HepG2 (cell line): Measurements from ENCODE around the gene FAM83C. TPM values are rescaled to one million over a fixed set of nuclear protein-coding genes. Genes with fewer than 3 reads are reported as not detected.

ENCODE experiments used
- ARNT2 ChIP-seq: sonication (generic); formaldehyde crosslinking; IDR thresholded peaks from 2 replicates; pipeline ENCODE4 v1.8.0; 2022; ENCODE audit warnings: mild to moderate bottlenecking, low read depth, missing genetic modification reagents, moderate library complexity
- ATF1 ChIP-seq: IDR thresholded peaks from 2 replicates; pipeline ENCODE4 v1.6.1; 2016; ENCODE audit warnings: mild to moderate bottlenecking, control low read depth
- JUND ChIP-seq: sonication (generic); formaldehyde crosslinking; IDR thresholded peaks from 2 replicates; pipeline ENCODE4 v1.8.0; 2022; ENCODE audit warnings: mild to moderate bottlenecking, missing genetic modification reagents
- U2AF1 ChIP-seq: fragments of 200-400 bp; formaldehyde crosslinking; optimal IDR thresholded peaks from 2 replicates; pipeline ENCODE3; 2017; ENCODE audit warnings: mild to moderate bottlenecking, low read depth, low read length
- ZNF850 ChIP-seq: sonication (generic); formaldehyde crosslinking; conservative IDR thresholded peaks from 2 replicates; pipeline ENCODE4 v1.9.0; 2021; ENCODE audit warnings: mild to moderate bottlenecking, missing genetic modification reagents
- ZNF879 ChIP-seq: sonication (generic); formaldehyde crosslinking; IDR thresholded peaks from 2 replicates; pipeline ENCODE4 v1.8.1; 2023; ENCODE audit warnings: missing genetic modification reagents
- ZSCAN22 ChIP-seq: sonication (generic); formaldehyde crosslinking; IDR thresholded peaks from 2 replicates; pipeline ENCODE4 v1.4.0; 2020; ENCODE audit warnings: mild to moderate bottlenecking, missing genetic modification reagents
- polyA plus RNA-seq, 8 experiments: library from polyadenylated mRNA; depleted of rRNA in 3 of 8; stranded (reverse) in 7 of 8; unstranded in 1 of 8; fragments of >200 nt; fragmentation: Illumina TruSeq in 4 of 8; extraction: Trizol in 4 of 8; gene quantifications; 2 replicates each; pipeline versions ENCODE4 v1.2.1 to v1.2.3, GENCODE V29; 2011 to 2016; ENCODE audit warnings: low read depth in 4 of 8, missing spikeins in 1 of 8, mixed read lengths in 1 of 8; ENCODE audit not compliant: insufficient read depth in 1 of 8
- total RNA-seq, 5 experiments: library from RNA; depleted of rRNA; stranded (reverse); fragments of >200 nt; fragmentation: Illumina TruSeq; extraction: Trizol; gene quantifications; 2 replicates each; pipeline ENCODE4 v1.2.3, GENCODE V29; 2016; ENCODE audit warnings: low read depth in 1 of 5
- TF ChIP-seq, protein P1 (sequence below): sonication (generic); formaldehyde crosslinking; IDR thresholded peaks from 2 replicates; pipeline ENCODE4 v1.9.0; 2021; ENCODE audit warnings: missing genetic modification reagents, borderline replicate concordance
- TF ChIP-seq, protein P2 (sequence below): sonication (generic); formaldehyde crosslinking; IDR thresholded peaks from 2 replicates; pipeline ENCODE4 v1.5.1; 2020; ENCODE audit warnings: mild to moderate bottlenecking, missing genetic modification reagents, moderate library complexity
- TF ChIP-seq, protein P3 (sequence below): sonication (generic); formaldehyde crosslinking; IDR thresholded peaks from 2 replicates; pipeline ENCODE4 v1.5.0; 2020; ENCODE audit warnings: mild to moderate bottlenecking, low read depth, missing genetic modification reagents, borderline replicate concordance
- TF ChIP-seq, protein P4 (sequence below): sonication (generic); formaldehyde crosslinking; IDR thresholded peaks from 2 replicates; pipeline ENCODE4 v1.4.0; 2020; ENCODE audit warnings: missing genetic modification reagents
- TF ChIP-seq, protein P5 (sequence below): sonication (generic); formaldehyde crosslinking; IDR thresholded peaks from 2 replicates; pipeline ENCODE4 v1.4.0; 2020; ENCODE audit warnings: missing genetic modification reagents, borderline replicate concordance

FAM83C gene
- total and polyA plus RNA-seq, 2 of the 13 experiments (the other 11 are each of a cell fraction or from before 2014, with no cell fraction given), result 0.04 TPM; not detected in 1

DNA sequence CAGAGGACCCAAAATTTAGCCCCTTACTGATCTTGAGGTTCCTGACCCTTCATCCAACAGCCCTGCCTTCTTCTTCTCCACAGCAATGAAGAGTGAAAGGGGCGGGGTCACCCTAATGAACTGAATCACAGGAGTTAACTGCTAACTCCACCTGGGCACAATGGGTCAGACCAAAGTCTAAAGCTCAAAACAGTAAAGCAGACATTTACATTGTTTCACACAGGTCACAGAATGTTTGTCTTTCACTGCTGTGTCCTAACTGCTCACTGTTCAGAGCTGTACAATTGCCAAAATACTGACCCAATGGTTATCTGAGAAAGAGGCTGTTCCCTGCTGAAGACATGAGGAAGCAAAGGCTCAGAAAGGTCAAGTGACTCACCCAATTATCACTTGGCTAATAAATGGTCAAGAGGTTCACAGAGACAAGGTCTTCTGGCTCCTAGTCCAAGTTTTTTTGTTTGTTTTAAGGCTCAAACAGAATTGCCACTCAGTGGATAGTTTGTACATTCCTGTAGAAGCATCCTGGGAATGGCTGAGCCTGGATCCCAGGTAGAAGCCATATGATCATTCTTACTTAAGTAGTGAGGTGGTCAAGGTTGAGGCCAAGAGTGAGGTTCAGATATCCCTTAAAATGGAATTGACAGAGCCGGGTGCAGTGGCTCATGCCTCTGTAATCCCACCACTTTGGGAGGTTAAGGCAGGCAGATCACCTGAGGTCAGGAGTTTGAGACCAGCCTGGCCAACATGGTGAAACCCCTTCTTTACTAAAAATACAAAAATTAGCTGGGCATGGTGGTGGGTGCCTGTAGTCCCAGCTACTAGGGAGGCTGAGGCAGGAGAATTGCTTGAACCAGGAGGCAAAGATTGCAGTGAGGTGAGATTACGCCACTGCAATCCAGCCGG, 35.1 kb upstream of the FAM83C start (continued):
- TF ChIP-seq, protein P1, sequence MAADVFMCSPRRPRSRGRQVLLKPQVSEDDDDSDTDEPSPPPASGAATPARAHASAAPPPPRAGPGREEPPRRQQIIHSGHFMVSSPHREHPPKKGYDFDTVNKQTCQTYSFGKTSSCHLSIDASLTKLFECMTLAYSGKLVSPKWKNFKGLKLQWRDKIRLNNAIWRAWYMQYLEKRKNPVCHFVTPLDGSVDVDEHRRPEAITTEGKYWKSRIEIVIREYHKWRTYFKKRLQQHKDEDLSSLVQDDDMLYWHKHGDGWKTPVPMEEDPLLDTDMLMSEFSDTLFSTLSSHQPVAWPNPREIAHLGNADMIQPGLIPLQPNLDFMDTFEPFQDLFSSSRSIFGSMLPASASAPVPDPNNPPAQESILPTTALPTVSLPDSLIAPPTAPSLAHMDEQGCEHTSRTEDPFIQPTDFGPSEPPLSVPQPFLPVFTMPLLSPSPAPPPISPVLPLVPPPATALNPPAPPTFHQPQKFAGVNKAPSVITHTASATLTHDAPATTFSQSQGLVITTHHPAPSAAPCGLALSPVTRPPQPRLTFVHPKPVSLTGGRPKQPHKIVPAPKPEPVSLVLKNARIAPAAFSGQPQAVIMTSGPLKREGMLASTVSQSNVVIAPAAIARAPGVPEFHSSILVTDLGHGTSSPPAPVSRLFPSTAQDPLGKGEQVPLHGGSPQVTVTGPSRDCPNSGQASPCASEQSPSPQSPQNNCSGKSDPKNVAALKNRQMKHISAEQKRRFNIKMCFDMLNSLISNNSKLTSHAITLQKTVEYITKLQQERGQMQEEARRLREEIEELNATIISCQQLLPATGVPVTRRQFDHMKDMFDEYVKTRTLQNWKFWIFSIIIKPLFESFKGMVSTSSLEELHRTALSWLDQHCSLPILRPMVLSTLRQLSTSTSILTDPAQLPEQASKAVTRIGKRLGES (CRISPR knock-in tag), result 0 out of 2 replicates have a peak, but pooled peaks have one; percentile 26
- TF ChIP-seq JUND (CRISPR knock-in tag), result peak; percentile 97
- TF ChIP-seq ZSCAN22, result no peak
- TF ChIP-seq, protein P2, sequence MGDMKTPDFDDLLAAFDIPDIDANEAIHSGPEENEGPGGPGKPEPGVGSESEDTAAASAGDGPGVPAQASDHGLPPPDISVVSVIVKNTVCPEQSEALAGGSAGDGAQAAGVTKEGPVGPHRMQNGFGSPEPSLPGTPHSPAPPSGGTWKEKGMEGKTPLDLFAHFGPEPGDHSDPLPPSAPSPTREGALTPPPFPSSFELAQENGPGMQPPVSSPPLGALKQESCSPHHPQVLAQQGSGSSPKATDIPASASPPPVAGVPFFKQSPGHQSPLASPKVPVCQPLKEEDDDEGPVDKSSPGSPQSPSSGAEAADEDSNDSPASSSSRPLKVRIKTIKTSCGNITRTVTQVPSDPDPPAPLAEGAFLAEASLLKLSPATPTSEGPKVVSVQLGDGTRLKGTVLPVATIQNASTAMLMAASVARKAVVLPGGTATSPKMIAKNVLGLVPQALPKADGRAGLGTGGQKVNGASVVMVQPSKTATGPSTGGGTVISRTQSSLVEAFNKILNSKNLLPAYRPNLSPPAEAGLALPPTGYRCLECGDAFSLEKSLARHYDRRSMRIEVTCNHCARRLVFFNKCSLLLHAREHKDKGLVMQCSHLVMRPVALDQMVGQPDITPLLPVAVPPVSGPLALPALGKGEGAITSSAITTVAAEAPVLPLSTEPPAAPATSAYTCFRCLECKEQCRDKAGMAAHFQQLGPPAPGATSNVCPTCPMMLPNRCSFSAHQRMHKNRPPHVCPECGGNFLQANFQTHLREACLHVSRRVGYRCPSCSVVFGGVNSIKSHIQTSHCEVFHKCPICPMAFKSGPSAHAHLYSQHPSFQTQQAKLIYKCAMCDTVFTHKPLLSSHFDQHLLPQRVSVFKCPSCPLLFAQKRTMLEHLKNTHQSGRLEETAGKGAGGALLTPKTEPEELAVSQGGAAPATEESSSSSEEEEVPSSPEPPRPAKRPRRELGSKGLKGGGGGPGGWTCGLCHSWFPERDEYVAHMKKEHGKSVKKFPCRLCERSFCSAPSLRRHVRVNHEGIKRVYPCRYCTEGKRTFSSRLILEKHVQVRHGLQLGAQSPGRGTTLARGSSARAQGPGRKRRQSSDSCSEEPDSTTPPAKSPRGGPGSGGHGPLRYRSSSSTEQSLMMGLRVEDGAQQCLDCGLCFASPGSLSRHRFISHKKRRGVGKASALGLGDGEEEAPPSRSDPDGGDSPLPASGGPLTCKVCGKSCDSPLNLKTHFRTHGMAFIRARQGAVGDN (CRISPR knock-in tag), result no peak; the same call in 1 of the 2 replicates
- TF ChIP-seq, protein P3, sequence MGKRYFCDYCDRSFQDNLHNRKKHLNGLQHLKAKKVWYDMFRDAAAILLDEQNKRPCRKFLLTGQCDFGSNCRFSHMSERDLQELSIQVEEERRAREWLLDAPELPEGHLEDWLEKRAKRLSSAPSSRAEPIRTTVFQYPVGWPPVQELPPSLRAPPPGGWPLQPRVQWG (CRISPR knock-in tag), result no peak
- TF ChIP-seq, protein P4, sequence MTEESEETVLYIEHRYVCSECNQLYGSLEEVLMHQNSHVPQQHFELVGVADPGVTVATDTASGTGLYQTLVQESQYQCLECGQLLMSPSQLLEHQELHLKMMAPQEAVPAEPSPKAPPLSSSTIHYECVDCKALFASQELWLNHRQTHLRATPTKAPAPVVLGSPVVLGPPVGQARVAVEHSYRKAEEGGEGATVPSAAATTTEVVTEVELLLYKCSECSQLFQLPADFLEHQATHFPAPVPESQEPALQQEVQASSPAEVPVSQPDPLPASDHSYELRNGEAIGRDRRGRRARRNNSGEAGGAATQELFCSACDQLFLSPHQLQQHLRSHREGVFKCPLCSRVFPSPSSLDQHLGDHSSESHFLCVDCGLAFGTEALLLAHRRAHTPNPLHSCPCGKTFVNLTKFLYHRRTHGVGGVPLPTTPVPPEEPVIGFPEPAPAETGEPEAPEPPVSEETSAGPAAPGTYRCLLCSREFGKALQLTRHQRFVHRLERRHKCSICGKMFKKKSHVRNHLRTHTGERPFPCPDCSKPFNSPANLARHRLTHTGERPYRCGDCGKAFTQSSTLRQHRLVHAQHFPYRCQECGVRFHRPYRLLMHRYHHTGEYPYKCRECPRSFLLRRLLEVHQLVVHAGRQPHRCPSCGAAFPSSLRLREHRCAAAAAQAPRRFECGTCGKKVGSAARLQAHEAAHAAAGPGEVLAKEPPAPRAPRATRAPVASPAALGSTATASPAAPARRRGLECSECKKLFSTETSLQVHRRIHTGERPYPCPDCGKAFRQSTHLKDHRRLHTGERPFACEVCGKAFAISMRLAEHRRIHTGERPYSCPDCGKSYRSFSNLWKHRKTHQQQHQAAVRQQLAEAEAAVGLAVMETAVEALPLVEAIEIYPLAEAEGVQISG, result peak; percentile 87
- peak; percentile 72; the same call in 1 of the 2 replicates for TF ChIP-seq ARNT2 (CRISPR knock-in tag)
- TF ChIP-seq U2AF1, result no peak
- no peak for TF ChIP-seq ZNF850
- TF ChIP-seq, protein P5, sequence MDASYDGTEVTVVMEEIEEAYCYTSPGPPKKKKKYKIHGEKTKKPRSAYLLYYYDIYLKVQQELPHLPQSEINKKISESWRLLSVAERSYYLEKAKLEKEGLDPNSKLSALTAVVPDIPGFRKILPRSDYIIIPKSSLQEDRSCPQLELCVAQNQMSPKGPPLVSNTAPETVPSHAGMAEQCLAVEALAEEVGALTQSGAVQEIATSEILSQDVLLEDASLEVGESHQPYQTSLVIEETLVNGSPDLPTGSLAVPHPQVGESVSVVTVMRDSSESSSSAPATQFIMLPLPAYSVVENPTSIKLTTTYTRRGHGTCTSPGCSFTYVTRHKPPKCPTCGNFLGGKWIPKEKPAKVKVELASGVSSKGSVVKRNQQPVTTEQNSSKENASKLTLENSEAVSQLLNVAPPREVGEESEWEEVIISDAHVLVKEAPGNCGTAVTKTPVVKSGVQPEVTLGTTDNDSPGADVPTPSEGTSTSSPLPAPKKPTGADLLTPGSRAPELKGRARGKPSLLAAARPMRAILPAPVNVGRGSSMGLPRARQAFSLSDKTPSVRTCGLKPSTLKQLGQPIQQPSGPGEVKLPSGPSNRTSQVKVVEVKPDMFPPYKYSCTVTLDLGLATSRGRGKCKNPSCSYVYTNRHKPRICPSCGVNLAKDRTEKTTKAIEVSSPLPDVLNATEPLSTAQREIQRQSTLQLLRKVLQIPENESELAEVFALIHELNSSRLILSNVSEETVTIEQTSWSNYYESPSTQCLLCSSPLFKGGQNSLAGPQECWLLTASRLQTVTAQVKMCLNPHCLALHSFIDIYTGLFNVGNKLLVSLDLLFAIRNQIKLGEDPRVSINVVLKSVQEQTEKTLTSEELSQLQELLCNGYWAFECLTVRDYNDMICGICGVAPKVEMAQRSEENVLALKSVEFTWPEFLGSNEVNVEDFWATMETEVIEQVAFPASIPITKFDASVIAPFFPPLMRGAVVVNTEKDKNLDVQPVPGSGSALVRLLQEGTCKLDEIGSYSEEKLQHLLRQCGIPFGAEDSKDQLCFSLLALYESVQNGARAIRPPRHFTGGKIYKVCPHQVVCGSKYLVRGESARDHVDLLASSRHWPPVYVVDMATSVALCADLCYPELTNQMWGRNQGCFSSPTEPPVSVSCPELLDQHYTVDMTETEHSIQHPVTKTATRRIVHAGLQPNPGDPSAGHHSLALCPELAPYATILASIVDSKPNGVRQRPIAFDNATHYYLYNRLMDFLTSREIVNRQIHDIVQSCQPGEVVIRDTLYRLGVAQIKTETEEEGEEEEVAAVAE (CRISPR knock-in tag), result peak; percentile 86; the same call in 1 of the 2 replicates
- TF ChIP-seq ZNF879 (CRISPR knock-in tag), result 0 out of 2 replicates have a peak, but pooled peaks have one; percentile 50
- TF ChIP-seq ATF1 (CRISPR knock-in tag), result peak; percentile 75
